Left colon (tissue), 2 donors: ENCODE results near the gene LGALS3. TPM values are rescaled to one million over a fixed set of nuclear protein-coding genes. Genes with fewer than 3 reads are reported as not detected.
A peak's percentile ranks its signal among the peaks of the same experiment; 100 is the strongest.

ENCODE experiments used
- ATAC-seq: fragments of 200-7000 bp; cut with Tn5 transposase; one replicate; pipeline ENCODE4 v1.9.1; 2020; ENCODE audit warnings: mild to moderate bottlenecking, moderate library complexity
- DNase-seq, 2 donors: peaks; one replicate each; pipeline ENCODE4 v3.0.0-alpha.2; 2020
- intact Hi-C, 2 donors: fragments of 100-400 bp; cut with DNase I in 1 of 2; cut with micrococcal nuclease in 1 of 2; formaldehyde crosslinking; loops; one replicate each; pipeline versions ENCODE4 v1.11.2 to v1.14.0; 2022; cut with DNase I, micrococcal nuclease
- total RNA-seq, 2 donors: library from RNA; stranded (reverse); fragmentation: NEBNext Ultra II Directional; extraction: Animal tissue kit (Norgen Biotek cat#: 25700); gene quantifications; one replicate each; pipeline ENCODE4 v1.2.1, GENCODE V29; 2021
- donor health status: DM: no; HTN: no; CAD: no.
- donor health status: DM: yes; HTN: yes; CAD: no.

Gene LGALS3
- total RNA-seq, 2 donors from 2014 or later, result 1,592 to 1,809 TPM

DNA sequence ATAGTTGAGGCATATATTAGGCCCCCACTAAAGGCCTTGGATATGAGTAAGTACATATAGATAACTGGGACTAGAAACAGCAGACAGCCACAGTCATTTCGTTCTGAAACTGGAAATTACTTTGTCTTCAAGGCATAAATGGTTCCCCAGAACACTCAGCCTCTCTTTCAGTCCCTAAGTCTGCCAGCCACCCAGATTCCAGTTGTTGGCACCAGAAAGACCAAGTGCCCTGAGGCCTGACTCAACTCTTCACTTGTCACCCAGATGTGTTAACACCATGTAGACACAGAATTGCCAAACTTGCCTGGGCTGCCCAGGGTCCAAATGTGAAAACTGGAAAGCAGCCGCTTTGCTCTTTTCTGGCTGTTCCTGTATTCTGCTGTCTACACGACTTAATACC lies 3.0 kb upstream of the LGALS3 start:
- DNase-seq (no peak), ATAC-seq (no peak)
- intact Hi-C loops, result no loop called here

DNA sequence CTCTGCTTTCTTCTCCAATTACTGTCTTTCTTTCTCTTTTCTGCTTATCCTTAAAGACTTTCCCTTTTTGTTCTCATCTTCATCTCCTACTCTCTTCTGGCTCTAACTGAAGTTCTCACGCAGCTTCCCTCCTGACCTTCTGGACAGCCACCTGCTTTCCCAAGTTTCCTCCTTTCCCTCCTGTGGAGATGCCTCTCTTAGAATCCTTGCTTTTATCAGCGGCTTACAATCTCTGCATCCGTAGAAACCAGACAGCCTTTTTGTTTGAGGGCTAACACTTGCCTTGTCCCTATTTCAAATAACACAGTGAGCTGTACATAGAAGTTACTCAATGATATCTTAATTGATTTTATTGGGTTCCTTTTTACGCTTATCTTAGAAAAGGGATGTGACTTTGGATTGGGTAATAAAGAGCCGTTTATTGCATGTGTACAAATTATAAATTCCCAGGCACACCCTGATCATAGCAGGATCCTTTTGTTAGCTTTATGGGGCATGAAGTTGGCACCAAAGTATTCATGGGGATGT lies 2.1 kb upstream of the LGALS3 start:
- peak; percentile 40 for ATAC-seq

DNA sequence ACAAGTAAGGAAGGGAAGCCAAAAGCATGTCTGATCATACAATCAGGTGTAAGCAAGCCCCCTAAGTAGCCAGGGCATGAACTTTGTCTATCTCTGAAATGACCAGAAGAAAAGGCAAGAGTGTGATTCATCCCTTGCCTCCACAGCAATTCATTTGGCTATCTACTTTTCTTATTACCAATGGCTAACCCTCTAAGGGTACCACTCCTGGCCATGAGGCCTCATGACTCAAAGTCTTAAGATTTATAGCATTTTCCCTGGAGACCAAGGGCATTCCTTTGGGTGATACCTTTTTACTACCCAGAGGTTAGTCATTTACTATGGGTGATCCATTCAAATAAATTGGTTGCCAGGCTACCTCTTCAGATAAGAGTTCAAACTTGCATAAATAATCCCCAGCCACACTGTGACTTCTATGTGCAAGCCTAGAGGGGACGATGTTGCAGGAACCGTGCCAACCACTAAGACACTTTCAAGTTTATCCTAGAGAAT lies 1.5 kb upstream of the LGALS3 start:
- DNase-seq (peak in 1 of 2 donors; percentile 58), ATAC-seq (peak; percentile 41)
- intact Hi-C loops, result no loop called here

More for the DNA sequence above, 2.1 kb upstream of the LGALS3 start:
- DNase-seq, result no peak
- intact Hi-C loops, result no loop called here

DNA sequence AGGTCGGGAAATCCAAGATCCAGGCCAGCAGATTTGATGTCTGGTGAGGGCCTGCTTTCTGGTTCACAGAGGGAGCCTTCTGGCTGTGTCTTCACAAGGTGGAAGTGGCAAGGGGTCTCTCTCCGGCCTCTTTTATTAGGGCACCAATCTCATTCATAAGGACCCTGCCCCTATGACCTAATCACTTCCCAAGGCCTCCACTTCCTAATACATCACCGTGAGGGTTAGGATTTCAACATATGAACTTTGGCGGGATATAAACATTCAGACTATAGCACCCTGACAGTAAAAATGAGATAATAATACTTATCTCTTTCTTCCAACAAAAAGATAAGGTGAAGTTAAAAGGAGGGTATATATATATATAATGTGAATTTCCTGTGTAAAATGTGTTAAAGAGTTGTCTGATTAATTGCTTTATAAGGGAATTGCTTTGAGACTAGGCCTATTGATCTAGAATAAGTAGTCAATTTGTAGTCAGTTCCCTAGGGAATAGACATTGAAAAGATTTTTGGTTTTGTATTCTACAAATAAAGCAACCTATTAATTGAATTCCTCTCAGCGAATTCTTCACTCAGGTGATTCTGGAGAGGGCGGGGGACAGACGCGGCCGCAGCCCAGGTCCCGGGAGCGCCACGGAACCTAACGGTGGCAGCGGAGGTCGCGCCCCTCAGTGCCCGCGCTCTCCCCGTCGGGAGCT lies 516 bp upstream of the LGALS3 start:
- ATAC-seq (peak; percentile 33), DNase-seq (no peak)
- intact Hi-C loops, result no loop called here

DNA sequence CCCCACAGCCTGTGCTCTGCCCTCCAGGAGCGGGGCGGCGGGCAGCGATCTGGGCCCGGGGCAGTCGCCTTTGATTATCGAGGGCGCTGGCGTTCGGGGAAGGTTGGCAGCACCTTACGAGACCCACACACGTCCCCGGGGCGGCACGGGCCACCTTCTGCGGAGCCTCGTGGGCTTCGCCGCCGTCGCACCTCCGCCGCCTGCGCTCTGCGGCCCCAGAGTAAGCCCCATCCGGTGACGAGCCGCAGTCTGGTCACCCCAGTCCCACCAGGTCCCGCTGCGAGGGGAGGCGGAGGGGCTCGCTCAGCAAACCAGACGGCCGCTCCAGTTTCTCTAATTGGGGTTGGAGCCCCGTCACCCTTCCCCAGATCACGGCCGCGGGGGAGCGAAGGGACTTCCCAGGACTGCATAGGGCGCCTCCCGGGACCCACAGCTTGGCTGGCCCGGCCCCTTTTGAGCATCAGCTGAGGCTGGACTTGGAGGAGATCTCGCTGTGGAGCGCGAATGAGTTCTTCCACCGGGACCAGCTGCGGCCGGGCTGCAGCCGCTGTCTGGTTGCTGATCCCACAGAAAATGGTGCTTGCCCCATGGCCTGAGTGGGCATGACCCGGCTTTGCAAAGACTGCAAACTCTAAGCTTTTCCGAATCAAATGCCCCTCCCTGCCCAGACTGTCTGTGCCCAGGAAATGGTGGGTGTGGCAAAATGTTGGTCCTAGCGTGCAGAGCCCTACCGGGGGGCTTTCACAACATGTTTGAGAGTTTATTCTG lies 560 bp downstream of the LGALS3 start:
- intact Hi-C loops, result no loop called here
- DNase-seq (peak in 1 of 2 donors; percentile 71), ATAC-seq (no peak)

DNA sequence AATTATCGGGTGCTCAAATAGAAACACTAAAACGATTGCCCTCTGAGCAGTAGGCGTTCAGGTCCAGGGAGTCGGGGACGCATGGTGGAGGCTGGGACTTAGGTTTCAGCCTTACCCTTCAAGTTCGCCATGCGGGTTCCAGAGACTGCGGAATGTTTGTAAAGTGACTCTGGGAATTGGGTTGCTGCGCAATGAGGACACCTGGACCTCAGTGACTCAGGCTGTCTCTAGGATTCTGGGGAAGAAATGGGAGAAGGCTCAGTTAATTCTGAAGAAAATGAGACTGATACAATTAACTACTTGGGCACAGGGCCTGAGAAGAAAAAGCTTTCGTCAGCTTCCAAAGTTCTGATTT lies 1.1 kb downstream of the LGALS3 start:
- ATAC-seq (no peak), DNase-seq (peak in 1 of 2 donors; percentile 35)
- intact Hi-C loops, result no loop called here

DNA sequence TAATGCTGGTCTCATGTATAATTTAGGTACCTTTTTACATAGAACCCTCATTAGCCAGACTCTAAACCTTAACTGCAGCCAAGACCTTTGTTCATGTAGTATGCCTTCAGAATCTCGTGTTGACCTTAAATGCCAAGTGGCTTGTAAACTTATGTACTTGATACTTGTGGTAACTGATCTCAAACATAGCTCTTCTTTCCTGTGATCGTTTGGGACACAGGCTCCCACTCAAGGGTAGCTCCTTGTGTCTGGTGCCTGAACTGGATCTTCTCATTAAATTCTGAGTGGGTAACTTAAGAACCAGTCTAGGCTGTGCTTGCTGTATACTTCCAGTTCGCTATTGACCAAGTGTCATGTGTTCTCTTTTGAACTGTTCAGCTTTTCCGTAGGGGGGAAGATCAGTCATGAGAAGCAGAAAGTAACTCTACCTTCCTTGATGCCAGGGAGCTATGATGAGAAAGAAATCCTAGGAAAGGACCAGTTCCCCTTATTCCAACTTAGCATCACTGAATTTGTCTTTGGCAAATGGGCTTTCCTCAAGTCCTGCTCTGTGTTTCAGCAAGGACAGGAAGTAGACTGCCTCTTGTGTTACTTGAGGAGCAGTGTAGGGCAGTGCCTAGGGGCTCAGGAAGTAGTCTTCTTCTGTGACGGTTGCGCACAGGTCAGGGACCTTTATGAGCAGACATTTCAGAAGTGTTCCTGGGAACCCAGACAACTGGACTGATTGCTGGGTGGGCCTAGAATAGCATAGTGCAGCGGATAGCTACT lies 2.5 kb downstream of the LGALS3 start:
- DNase-seq (peak in 1 of 2 donors; percentile 53), ATAC-seq (peak; percentile 14)
- intact Hi-C loops, result no loop called here

DNA sequence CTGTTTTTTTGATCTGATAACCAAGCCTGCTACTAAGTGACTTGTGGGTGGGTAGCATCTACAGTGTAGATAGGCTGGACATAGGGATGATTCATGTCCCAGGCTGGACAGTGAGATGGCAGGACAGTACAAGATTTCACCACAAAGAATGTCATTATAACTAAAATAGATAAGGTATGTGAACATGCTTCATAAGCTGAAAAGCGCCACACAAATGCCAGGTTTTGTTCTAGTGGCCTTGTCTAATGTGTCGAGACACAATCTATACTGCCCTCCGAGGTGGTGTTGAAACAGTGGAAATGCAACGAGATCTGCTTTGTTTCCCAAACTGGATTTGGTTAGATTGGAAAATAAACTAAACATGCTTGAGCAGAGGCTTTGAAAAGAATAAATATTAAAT lies 4.4 kb downstream of the LGALS3 start:
- no peak for ATAC-seq
- no peak for DNase-seq
- intact Hi-C loops, result no loop called here

DNA sequence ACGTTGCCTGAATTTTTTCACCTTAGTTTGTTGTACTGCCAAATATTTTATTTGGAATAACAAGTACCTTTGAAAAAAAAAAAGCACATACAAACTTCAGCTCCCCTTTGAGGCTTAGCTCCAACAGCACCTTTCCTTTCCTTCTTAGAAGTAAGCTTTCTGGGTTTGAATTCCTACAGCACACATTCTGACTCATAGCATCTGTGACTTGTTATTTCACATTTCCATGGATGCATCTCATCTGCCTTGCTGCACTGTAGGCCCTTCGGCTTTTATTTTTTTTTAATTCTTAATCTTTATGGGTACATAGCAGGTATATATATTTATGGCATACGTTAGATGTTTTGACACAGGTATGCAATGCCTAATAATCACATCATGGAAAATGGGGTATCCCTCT lies 7.2 kb downstream of the LGALS3 start:
- ATAC-seq, result no peak
- intact Hi-C loops, result no loop called here

DNA sequence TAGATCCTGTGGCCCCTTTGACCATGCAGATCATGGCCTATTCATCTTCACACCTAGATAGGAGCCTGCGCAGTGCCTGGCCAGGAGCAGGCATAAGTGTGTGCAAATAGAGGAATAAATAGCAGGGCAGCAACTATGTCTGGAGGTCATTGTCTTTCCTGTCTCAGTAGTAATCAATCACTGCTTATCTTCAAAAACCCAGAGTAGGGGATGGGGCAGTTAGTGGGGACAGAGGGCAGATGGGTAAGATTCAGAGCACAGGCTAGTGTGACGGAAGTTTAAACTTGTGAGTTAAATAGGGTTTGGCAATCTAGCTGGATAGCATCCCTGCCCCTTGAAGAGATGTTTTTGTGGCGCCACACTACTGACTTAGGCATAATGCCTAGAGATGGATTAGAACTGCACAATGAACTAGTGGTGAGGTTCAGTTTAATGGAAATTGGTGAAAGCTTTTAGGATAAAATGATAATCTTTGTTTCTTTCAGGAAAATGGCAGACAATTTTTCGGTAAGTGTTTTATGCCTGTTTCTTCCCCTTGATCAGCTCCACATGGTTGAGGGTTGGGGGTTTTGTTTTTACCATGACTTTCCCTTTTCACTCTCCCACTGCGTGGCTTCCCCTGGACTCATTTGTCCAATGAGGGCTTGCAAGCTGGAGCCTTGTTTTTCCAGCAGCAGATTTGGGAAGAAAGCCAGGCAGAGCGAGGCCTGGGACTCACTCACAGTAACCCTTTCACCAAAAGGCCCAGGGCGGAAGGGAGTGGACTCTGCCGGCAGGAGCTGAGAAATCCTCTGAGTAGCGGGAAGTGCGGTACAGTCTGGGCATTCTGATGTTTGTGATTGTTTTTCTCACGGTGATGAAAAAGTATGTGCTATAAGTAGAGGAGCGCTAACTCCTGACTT lies 8.1 kb downstream of the LGALS3 start:
- no peak for ATAC-seq
- no peak for DNase-seq
- intact Hi-C loops, result no loop called here

More for the DNA sequence above, 7.2 kb downstream of the LGALS3 start:
- DNase-seq, result no peak

DNA sequence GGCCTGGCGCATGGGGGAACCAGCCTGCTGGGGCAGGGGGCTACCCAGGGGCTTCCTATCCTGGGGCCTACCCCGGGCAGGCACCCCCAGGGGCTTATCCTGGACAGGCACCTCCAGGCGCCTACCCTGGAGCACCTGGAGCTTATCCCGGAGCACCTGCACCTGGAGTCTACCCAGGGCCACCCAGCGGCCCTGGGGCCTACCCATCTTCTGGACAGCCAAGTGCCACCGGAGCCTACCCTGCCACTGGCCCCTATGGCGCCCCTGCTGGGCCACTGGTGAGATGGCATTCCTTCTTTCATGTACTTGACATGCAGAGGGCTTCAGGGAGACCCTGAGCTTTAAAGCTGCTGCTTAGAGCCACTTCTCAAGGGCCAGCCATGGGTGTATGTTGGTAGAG lies 9.0 kb downstream of the LGALS3 start:
- intact Hi-C loops, result no loop called here
- DNase-seq (no peak), ATAC-seq (peak; percentile 10)

DNA sequence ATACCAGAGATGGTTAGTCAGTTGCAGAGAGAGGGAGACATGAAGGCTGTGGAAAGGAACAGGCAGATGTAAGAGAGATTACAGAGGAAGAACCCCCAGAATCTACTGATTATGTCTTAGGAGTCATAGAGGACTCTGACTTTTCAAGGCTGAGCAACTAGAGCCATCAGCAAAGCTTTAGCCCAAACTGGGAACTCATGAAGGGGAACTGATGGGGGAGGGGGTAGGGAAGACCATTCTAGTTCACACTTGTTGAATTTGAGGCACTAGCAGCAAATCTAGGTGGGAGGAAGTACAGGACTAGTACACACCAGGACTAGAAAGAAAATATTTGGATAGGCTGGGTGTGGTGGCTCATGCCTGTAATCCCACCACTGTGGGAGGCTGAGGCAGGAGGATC lies 10.1 kb downstream of the LGALS3 start:
- ATAC-seq (no peak), DNase-seq (no peak)
- intact Hi-C loops, result no loop called here

DNA sequence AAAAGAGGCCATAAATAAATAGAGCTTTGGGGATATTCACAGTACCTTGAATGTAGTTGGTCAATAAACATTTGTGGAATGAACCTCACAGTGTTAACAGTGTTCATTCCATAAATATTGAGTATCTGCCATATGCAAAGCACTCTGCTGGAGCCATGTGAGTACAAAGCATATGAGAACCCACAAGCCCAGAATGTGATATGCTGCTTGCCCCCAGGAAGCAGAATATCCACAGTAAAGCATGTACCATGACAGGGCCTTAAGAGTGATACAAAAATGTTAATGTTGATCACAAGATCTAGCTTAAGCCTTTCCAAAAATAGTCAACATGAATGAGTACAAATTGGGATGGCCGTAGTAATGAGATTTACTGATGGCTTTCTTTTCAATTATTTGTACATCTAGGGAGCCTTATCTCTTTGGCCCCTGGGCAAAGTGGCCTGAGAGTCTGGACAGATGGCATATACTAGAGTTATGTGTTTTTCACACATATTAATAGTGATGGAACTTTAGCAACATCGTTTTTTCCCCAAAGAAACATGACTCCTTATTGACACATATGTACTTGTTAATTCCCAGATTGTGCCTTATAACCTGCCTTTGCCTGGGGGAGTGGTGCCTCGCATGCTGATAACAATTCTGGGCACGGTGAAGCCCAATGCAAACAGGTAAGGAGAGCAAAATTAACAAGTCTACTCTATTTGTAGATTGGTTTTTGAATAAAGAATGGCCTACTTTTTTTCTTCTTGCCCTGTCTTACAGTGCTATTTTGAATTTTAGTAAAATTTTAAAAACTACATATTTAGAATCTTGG lies 10.9 kb downstream of the LGALS3 start:
- DNase-seq, result no peak

DNA sequence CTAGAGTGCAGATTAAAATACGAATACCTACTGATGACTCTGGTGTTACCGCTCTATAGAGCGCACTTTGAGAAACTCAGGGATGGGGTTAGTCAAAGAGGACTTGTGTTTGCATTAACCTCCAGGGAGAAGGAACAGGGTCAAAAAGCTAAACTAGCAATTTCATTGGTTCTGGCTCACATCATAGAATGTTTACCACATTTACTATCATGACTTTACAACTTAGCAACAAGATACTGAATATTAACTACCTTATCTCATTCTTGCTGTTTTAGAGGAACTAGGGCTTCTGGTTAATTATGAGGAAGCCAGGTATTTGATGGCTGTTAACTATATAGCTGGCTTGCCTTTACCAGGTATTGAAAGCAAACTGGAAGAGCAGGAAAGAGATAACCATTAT lies 12.8 kb downstream of the LGALS3 start:
- ATAC-seq, result peak; percentile 3
- DNase-seq, result no peak
- intact Hi-C loops, result loop anchor here in 1 of 2 donors (10.0 kb wide), 1 partner anchor 57 kb away; no protein-coding TSS in a partner anchor

More for the DNA sequence above, 10.9 kb downstream of the LGALS3 start:
- no peak for ATAC-seq
- intact Hi-C loops, result loop anchor here in 1 of 2 donors (10.0 kb wide), 1 partner anchor 55 kb away; no protein-coding TSS in a partner anchor

DNA sequence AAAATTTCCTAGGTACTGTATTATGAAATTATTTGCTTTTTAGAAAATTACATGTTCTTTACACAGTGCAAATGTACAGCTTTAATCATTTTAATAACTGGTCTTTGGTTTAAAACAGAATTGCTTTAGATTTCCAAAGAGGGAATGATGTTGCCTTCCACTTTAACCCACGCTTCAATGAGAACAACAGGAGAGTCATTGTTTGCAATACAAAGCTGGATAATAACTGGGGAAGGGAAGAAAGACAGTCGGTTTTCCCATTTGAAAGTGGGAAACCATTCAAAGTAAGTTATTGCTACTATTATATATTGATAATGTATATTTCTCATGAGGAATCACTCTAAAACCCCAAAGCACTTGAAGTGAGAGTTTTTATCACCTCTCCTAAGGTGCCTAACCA lies 13.4 kb downstream of the LGALS3 start:
- intact Hi-C loops, result loop anchor here in 1 of 2 donors (10.0 kb wide), 1 partner anchor 58 kb away; no protein-coding TSS in a partner anchor
- no peak for ATAC-seq
- DNase-seq, result no peak

DNA sequence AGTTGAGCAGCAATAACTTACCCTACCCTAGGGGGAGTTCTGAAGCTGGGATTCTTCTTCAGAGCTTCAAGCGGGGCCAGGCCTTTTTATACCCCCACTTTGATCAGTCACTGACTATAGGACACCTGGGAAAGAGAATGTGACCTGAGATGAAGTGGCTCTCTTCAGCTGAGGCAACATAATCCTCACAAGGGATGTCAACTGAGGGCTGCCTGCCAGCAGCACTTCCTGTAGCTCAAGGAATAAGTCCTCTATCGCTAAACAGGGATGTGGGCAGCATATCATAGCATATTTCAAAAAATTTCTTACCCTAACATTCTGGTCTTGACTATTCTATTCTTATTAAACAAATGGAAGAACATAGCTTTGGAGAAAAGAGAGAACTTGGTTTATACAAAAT lies 17.4 kb downstream of the LGALS3 start:
- DNase-seq (no peak), ATAC-seq (peak; percentile 12)
- intact Hi-C loops, result loop anchor here in 1 of 2 donors (10.0 kb wide), 1 partner anchor 62 kb away; no protein-coding TSS in a partner anchor

DNA sequence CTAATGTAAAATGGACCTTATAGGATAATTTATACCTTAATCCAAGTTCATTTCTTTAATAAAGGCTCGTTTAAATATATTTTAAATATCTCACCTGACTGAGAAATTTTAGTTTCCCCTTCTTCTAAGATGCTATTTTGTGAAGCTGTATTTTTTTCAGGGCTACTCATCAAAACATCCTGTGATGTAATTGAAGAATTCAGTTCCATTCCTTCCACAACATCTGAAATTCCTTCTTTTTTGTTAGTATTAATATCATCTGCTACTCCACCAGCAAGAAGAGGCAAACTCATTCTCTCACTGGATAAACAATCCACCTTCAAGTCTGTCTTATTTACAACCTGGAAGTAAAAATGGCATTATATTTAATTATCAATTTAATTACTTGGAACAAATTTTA lies 22.5 kb downstream of the LGALS3 start:
- DNase-seq (no peak), ATAC-seq (no peak)
- intact Hi-C loops, result no loop called here
